GM18909 (cell line): ENCODE results near the gene RGMA.

ENCODE experiments used
- ATAC-seq: cut with Tn5 transposase; IDR thresholded peaks from one replicate; pipeline ENCODE4 v1.9.1; 2021; ENCODE audit warnings: mild to moderate bottlenecking; ENCODE audit not compliant: unreplicated experiment, poor library complexity

RGMA gene

GRCh38 chr15:93024716-93025624 is 64.0 kb downstream of the RGMA start:
- no peak for ATAC-seq

DNA sequence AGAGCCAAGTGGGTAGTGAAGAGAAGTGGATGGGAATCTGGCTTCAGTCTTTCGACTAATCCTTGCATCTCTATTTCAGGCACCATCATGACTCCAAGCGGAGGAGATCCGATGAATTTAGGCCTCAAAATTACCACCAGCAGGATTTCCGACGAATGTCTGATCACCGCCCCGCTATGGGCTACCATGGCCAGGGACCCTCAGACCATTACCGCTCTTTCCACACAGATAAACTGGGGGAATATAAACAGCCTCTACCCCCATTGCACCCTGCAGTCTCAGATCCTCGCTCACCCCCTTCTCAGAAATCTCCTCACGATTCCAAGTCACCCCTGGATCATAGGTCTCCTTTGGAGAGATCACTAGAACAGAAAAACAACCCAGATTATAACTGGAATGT is 64.7 kb downstream of the RGMA start:
- ATAC-seq: no peak

DNA sequence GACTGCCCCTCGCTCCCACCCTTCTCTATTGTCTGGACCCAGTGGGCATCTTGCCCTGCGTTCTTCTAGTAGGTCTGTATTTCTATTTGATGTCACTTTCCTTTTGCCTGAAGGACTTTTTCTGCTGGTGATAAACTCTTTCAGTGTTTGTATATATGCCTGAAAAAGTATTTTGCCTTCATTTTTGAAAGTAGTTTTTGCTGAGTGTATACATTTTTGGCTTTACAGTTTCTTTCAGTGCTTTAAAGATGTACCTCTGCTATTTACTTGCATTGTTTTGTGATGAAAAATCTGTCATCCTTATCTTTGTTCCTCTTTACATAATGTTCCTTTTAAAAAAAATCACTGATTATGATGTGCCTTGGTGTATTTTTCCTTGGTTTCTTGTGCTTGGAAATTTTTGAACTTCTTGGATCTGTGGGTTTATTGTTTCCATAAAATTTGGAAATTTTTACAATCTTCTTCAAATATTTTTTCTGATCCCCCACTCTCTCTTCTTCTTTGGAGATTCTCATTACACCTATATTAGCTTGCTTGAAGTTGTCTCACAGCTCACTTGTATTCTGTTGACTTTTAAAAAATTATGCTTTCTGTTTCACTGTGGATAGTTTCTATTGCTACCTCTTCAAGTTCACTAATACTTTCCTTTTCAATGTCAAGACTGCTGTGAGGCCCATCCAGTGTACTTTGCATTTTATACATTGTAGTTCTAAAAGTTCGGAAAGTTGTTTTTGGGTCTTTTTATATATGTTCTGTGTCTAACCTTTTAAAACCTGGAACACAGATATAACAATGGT is 67.8 kb downstream of the RGMA start:
- ATAC-seq: peak; percentile 82

- ATAC-seq: no peak
These were observed 69.0 kb downstream of the RGMA start for GRCh38 chr15:93019971-93020370.

- no peak for ATAC-seq
These were observed 69.9 kb downstream of the RGMA start for GRCh38 chr15:93019090-93019489.

GRCh38 chr15:93018574-93018973 is 70.4 kb downstream of the RGMA start:
- ATAC-seq: no peak

GRCh38 chr15:93017526-93017925 is 71.5 kb downstream of the RGMA start:
- no peak for ATAC-seq

DNA sequence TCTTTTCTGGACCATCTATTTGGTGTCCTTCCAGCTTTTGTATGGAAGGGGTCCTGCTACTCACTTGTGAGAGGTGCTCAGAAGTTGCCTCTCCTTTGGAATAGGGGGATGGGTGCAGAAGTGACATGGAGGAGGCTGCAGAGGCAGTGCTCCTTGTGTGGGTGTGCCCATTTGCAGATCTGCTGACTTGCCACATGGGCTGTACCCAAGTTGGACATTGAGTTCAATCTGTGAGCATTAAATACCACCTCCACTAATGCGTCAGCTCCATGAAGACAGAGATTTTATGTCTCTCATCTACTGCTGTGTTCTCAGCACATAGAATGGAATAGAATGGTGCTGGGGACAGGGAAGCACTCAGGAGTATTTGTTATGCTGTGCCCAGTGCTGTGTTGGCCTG is 76.2 kb downstream of the RGMA start:
- no peak for ATAC-seq

DNA sequence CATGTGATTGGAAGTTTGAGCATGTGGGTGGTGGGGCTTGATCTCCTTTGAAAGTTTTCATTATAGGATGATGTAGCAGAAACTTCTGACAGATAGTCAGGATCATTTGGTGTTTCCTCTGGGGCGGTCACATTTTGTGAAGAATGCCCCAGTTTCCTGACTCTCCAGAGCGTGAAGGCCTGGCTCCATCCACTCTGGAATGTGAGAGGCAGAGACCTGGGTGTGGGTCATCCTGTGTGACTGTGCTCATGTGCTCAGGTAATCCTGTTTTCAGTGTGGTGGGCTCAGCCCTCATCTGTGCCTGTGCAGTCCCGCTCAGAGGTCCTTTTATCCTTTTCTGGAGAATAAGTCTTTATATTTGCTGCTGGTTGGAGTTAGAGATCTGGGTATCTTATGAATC is 81.0 kb downstream of the RGMA start:
- ATAC-seq: no peak

GRCh38 chr15:93005133-93005532 is 83.9 kb downstream of the RGMA start:
- no peak for ATAC-seq

GRCh38 chr15:93001881-93002280 is 87.1 kb downstream of the RGMA start:
- no peak for ATAC-seq

GRCh38 chr15:93001156-93001555 is 87.9 kb downstream of the RGMA start:
- ATAC-seq: no peak

DNA sequence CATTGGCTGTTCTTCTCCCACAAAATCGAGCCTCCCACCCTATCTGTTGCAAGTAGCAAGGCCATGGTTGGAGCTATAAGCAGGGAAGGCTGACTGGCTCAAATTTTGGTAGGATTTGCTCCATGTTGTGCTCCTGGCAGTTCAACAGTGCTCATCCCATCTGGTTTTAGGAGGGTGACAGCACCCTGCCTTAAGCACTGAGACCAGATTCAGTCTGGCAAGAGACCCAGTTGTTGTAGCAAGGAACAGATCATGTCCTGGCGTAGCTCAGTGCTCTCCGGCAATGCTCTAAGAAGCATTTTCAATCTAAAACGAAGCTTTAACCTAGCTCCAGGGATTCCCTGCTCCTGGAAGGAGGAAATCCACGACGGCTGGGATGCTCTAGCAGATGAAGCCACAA is 91.2 kb downstream of the RGMA start:
- no peak for ATAC-seq

- no peak for ATAC-seq
These were observed 96.3 kb downstream of the RGMA start for GRCh38 chr15:92992720-92993119.

GRCh38 chr15:92990031-92990430 is 99.0 kb downstream of the RGMA start:
- ATAC-seq: no peak

DNA sequence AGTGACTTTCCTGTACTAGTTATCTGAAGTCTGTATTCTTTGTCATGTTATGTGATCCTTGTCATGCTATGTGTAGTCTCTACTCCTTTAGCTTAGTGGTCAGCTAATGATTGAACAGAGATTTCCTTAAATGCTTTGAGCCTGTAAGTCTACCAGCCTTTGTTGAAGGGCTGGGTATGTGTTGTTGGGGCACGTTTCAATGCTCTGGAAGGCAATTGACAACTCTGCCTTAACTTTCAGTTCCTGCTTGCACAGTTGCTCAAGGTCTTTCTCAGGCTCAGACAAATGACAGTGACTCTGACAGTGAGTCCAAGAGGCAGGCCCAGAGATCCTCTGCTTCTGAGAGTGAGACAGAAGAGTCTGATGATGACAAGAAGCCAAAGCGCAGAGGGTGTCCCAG is 99.5 kb downstream of the RGMA start:
- ATAC-seq: peak; percentile 88
